SK-MEL-5 (cell line): ENCODE results near the gene GNA14. TPM values are rescaled to one million over a fixed set of nuclear protein-coding genes. Genes with fewer than 3 reads are reported as not detected.

ENCODE experiments used
- small RNA-seq, 2 experiments: library from RNA; depleted of rRNA; stranded (forward); fragments of <200 nt; gene quantifications; one replicate each; pipeline ENCODE3, GENCODE V24; 2014
- total RNA-seq: library from RNA; depleted of rRNA; stranded (reverse); fragments of >200 nt; shearing (Covaris generic); gene quantifications from 2 replicates; pipeline ENCODE4 v1.2.3, GENCODE V29; 2014

The GNA14 gene
- total RNA-seq, 1 experiment from 2014 or later = 0.05 TPM

Small RNA genes lying within 50 kb of the gene (small RNA-seq; reads per million reads assigned to genes)
- gene RNU6-1303P = 0 reads per million in 2 experiments
